Transverse colon (tissue), 3 donors: ENCODE results near the gene CCDC201.

Experiments used
- EP300 ChIP-seq: sonication (generic); formaldehyde crosslinking; IDR thresholded peaks from one replicate; pipeline ENCODE4 v1.6.1; 2017; ENCODE audit warnings: antibody characterized with exemption, low read depth
- POLR2A ChIP-seq: fragments of 450-650 bp; IDR thresholded peaks from one replicate; pipeline ENCODE4 v1.6.1; 2016; ENCODE audit warnings: antibody characterized with exemption, mild to moderate bottlenecking, moderate library complexity
- TF ChIP-seq, protein P1 (sequence below), 5 experiments: fragments of 200-600 bp in 3 of 5; fragments of 450-650 bp in 2 of 5; sonication (generic) in 3 of 5; IDR thresholded peaks; 1 replicate in 2 of 5; 2 replicates in 3 of 5; pipeline ENCODE4 v1.5.1; 2016 to 2017; ENCODE audit warnings: antibody characterized with exemption in 5 of 5, inconsistent platforms in 3 of 5, mild to moderate bottlenecking in 2 of 5, moderate library complexity in 1 of 5

DNA sequence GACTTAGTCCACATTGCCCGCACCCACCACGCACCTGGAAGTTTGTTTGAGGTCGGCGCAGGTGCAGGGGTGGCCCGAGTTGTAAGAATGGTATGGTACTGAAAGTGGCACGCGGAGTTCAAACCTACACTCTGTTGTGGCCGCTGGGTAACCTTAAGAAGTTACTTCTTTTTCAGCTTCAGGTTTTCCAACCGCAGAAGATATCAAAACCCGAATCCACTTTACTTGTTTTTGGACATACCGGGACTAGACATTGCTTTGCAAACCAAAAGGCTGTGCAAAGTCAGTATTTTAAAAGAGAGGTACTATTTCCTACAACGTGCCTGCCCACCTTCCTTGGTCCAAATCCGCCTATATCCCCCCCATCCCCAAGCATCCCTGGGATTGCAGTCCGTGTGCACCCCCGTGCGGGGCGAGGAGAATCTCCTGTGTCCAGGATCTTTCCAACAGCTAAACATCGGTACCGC is 47.1 kb upstream of the CCDC201 start:
- TF ChIP-seq, protein P1, sequence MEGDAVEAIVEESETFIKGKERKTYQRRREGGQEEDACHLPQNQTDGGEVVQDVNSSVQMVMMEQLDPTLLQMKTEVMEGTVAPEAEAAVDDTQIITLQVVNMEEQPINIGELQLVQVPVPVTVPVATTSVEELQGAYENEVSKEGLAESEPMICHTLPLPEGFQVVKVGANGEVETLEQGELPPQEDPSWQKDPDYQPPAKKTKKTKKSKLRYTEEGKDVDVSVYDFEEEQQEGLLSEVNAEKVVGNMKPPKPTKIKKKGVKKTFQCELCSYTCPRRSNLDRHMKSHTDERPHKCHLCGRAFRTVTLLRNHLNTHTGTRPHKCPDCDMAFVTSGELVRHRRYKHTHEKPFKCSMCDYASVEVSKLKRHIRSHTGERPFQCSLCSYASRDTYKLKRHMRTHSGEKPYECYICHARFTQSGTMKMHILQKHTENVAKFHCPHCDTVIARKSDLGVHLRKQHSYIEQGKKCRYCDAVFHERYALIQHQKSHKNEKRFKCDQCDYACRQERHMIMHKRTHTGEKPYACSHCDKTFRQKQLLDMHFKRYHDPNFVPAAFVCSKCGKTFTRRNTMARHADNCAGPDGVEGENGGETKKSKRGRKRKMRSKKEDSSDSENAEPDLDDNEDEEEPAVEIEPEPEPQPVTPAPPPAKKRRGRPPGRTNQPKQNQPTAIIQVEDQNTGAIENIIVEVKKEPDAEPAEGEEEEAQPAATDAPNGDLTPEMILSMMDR (IDR thresholded peaks at IDR 0.05): no peak
- TF ChIP-seq POLR2A (no peak), EP300 (no peak)
